K562 (cell line): ENCODE data around the gene GADD45GIP1. TPM values are rescaled to one million over a fixed set of nuclear protein-coding genes. Genes with fewer than 3 reads are reported as not detected.
A peak's percentile ranks its signal among the peaks of the same experiment; 100 is the strongest.

Experiments
- CEBPG ChIP-seq, 3 experiments: fragments of 200-800 bp in 1 of 3; sonication (Bioruptor generic) in 1 of 3; sonication (generic) in 1 of 3; formaldehyde crosslinking in 1 of 3; IDR thresholded peaks in 2 of 3; conservative IDR thresholded peaks in 1 of 3; 2 replicates each; pipeline versions ENCODE4 v1.6.1 to v1.8.0; 2016 to 2022; ENCODE audit warnings: missing compliant biosample characterization in 2 of 3, missing genetic modification characterization in 2 of 3, mild to moderate bottlenecking in 1 of 3, missing genetic modification reagents in 1 of 3
- MNT ChIP-seq, 2 experiments: fragments of 450-650 bp; conservative IDR thresholded peaks; 2 replicates each; pipeline ENCODE4 v1.6.1; 2017; ENCODE audit warnings: mild to moderate bottlenecking in 2 of 2, moderate library complexity in 2 of 2
- RNF219 ChIP-seq: fragments of 250-450 bp; sonication (Bioruptor Pico); IDR thresholded peaks from 2 replicates; pipeline ENCODE4 v1.5.0; 2022; ENCODE audit warnings: mild to moderate bottlenecking
- SMARCA4 ChIP-seq: fragments of 450-650 bp; IDR thresholded peaks from 2 replicates; pipeline ENCODE4 v1.6.1; 2016
- ZNF324 ChIP-seq: fragments of 250-450 bp; sonication (Bioruptor Pico); IDR thresholded peaks from 2 replicates; pipeline ENCODE4 v1.4.0; 2020; ENCODE audit warnings: mild to moderate bottlenecking
- ZNF589 ChIP-seq: fragments of 200-800 bp; sonication (Bioruptor generic); IDR thresholded peaks from 2 replicates; pipeline ENCODE4 v1.6.1; 2016; ENCODE audit warnings: low read depth, missing genetic modification characterization, missing compliant biosample characterization
- polyA plus RNA-seq, 8 experiments: library from polyadenylated mRNA; depleted of rRNA in 4 of 8; stranded (reverse) in 5 of 8; unstranded in 3 of 8; fragments of >200 nt; fragmentation: Nextera tagmentation in 2 of 8; fragmentation: Illumina TruSeq in 1 of 8; extraction: Ambion mirVana in 2 of 8; extraction: Trizol in 1 of 8; gene quantifications; 2 replicates each; pipeline versions ENCODE4 v1.2.1 to v1.2.3, GENCODE V29; 2011 to 2014; ENCODE audit warnings: inconsistent platforms in 1 of 8, missing spikeins in 1 of 8
- total RNA-seq, 7 experiments: library from RNA; depleted of rRNA in 6 of 7; stranded (reverse); fragments of >200 nt in 6 of 7; fragmentation: Illumina TruSeq in 2 of 7; extraction: Trizol in 2 of 7; gene quantifications; 2 replicates each; pipeline versions ENCODE4 v1.2.1 to v1.2.3, GENCODE V29; 2011 to 2021; ENCODE audit warnings: low replicate concordance in 1 of 7
- TF ChIP-seq, protein P1 (sequence below): sonication (generic); formaldehyde crosslinking; IDR thresholded peaks from 2 replicates; pipeline ENCODE4 v1.8.0; 2022; ENCODE audit warnings: missing genetic modification reagents, mild to moderate bottlenecking, moderate library complexity, borderline replicate concordance
- TF ChIP-seq, protein P2 (sequence below): sonication (generic); formaldehyde crosslinking; IDR thresholded peaks from 2 replicates; pipeline ENCODE4 v1.8.1; 2023; ENCODE audit warnings: missing genetic modification reagents, mild to moderate bottlenecking, borderline replicate concordance
- TF ChIP-seq, protein P3 (sequence below): sonication (generic); formaldehyde crosslinking; IDR thresholded peaks from 2 replicates; pipeline ENCODE4 v1.8.1; 2022; ENCODE audit warnings: missing genetic modification reagents
- TF ChIP-seq, protein P4 (sequence below): sonication (generic); formaldehyde crosslinking; IDR thresholded peaks from 2 replicates; pipeline ENCODE4 v1.8.1; 2023; ENCODE audit warnings: mild to moderate bottlenecking, missing genetic modification reagents

Gene GADD45GIP1
- total and polyA plus RNA-seq, 9 of the 15 experiments (the other 6 are each of a cell fraction or from before 2014, with no cell fraction given): 5.1 to 161 (median 29.2) TPM

- TF ChIP-seq ZNF324 (CRISPR knock-in tag) (peak; percentile 46; the same call in 1 of the 2 replicates), MNT (conservative IDR thresholded peaks at IDR 0.05) (peak; percentile 98), ZNF589 (peak; percentile 65), SMARCA4 (no peak), RNF219 (CRISPR knock-in tag) (no peak), CEBPG (CRISPR knock-in tag; IDR thresholded peaks at IDR 0.05) (peak; percentile 55; the same call in 1 of the 2 replicates), CEBPG (tag; conservative IDR thresholded peaks at IDR 0.05 in 1 of 2, IDR thresholded peaks at IDR 0.05 in 1 of 2) (no peak)
- TF ChIP-seq, protein P1, sequence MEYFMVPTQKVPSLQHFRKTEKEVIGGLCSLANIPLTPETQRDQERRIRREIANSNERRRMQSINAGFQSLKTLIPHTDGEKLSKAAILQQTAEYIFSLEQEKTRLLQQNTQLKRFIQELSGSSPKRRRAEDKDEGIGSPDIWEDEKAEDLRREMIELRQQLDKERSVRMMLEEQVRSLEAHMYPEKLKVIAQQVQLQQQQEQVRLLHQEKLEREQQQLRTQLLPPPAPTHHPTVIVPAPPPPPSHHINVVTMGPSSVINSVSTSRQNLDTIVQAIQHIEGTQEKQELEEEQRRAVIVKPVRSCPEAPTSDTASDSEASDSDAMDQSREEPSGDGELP: peak; percentile 90
- TF ChIP-seq, protein P2, sequence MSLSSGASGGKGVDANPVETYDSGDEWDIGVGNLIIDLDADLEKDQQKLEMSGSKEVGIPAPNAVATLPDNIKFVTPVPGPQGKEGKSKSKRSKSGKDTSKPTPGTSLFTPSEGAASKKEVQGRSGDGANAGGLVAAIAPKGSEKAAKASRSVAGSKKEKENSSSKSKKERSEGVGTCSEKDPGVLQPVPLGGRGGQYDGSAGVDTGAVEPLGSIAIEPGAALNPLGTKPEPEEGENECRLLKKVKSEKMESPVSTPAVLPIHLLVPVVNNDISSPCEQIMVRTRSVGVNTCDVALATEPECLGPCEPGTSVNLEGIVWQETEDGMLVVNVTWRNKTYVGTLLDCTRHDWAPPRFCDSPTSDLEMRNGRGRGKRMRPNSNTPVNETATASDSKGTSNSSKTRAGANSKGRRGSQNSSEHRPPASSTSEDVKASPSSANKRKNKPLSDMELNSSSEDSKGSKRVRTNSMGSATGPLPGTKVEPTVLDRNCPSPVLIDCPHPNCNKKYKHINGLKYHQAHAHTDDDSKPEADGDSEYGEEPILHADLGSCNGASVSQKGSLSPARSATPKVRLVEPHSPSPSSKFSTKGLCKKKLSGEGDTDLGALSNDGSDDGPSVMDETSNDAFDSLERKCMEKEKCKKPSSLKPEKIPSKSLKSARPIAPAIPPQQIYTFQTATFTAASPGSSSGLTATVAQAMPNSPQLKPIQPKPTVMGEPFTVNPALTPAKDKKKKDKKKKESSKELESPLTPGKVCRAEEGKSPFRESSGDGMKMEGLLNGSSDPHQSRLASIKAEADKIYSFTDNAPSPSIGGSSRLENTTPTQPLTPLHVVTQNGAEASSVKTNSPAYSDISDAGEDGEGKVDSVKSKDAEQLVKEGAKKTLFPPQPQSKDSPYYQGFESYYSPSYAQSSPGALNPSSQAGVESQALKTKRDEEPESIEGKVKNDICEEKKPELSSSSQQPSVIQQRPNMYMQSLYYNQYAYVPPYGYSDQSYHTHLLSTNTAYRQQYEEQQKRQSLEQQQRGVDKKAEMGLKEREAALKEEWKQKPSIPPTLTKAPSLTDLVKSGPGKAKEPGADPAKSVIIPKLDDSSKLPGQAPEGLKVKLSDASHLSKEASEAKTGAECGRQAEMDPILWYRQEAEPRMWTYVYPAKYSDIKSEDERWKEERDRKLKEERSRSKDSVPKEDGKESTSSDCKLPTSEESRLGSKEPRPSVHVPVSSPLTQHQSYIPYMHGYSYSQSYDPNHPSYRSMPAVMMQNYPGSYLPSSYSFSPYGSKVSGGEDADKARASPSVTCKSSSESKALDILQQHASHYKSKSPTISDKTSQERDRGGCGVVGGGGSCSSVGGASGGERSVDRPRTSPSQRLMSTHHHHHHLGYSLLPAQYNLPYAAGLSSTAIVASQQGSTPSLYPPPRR (CRISPR knock-in tag): peak; percentile 75; the same call in 1 of the 2 replicates
- TF ChIP-seq, protein P3, sequence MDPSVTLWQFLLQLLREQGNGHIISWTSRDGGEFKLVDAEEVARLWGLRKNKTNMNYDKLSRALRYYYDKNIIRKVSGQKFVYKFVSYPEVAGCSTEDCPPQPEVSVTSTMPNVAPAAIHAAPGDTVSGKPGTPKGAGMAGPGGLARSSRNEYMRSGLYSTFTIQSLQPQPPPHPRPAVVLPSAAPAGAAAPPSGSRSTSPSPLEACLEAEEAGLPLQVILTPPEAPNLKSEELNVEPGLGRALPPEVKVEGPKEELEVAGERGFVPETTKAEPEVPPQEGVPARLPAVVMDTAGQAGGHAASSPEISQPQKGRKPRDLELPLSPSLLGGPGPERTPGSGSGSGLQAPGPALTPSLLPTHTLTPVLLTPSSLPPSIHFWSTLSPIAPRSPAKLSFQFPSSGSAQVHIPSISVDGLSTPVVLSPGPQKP (CRISPR knock-in tag): no peak
- TF ChIP-seq, protein P4, sequence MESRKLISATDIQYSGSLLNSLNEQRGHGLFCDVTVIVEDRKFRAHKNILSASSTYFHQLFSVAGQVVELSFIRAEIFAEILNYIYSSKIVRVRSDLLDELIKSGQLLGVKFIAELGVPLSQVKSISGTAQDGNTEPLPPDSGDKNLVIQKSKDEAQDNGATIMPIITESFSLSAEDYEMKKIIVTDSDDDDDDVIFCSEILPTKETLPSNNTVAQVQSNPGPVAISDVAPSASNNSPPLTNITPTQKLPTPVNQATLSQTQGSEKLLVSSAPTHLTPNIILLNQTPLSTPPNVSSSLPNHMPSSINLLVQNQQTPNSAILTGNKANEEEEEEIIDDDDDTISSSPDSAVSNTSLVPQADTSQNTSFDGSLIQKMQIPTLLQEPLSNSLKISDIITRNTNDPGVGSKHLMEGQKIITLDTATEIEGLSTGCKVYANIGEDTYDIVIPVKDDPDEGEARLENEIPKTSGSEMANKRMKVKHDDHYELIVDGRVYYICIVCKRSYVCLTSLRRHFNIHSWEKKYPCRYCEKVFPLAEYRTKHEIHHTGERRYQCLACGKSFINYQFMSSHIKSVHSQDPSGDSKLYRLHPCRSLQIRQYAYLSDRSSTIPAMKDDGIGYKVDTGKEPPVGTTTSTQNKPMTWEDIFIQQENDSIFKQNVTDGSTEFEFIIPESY (CRISPR knock-in tag): peak; percentile 97
These were observed 11.4 kb downstream of the GADD45GIP1 start, which contains the start of gene RAD23A (continued) for GRCh38 chr19:12945479-12946091.
